ENCODE data around the gene MAP3K19.

- TF ChIP-seq POLR2AphosphoS5 (IDR thresholded peaks at IDR 0.05) (no peak), CTCF (IDR thresholded peaks at IDR 0.05) (no peak), POLR2A (IDR thresholded peaks at IDR 0.05) (no peak), EP300 (IDR thresholded peaks at IDR 0.05) (no peak)
These were observed 25.6 kb downstream of the MAP3K19 start for GRCh38 chr2:135021618-135022017.
